ENCODE measurements around the gene PRR12.

Gene PRR12, protein sequence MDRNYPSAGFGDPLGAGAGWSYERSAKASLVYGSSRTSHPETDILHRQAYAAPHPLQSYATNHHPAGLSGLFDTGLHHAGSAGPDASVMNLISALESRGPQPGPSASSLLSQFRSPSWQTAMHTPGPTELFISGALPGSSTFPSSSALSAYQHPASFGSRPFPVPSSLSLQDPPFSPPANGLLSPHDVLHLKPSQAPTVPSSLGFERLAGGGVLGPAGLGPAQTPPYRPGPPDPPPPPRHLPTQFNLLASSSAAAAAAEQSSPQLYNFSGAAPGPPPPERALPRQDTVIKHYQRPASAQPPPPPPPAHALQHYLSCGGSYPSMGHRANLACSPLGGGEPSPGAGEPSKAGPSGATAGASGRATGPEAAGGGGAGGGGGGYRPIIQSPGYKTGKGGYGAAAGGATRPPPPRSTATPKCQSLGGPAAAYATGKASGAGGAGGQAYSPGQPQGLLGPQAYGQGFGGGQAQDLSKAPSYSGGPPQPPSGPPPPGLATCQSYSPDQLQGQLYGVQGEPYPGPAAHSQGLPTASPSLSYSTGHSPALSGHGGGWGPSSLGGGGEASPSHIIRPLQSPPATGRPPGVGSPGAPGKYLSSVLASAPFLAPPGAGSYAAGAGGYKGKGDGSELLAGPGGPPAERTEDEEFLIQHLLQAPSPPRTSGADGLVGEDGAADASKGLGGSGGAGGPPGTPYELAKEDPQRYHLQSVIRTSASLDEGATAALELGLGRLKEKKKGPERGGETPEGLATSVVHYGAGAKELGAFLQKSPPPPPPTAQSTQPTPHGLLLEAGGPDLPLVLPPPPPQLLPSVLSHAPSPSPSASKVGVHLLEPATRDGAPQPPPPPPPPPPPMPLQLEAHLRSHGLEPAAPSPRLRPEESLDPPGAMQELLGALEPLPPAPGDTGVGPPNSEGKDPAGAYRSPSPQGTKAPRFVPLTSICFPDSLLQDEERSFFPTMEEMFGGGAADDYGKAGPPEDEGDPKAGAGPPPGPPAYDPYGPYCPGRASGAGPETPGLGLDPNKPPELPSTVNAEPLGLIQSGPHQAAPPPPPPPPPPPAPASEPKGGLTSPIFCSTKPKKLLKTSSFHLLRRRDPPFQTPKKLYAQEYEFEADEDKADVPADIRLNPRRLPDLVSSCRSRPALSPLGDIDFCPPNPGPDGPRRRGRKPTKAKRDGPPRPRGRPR (N-terminal part only)

DNA sequence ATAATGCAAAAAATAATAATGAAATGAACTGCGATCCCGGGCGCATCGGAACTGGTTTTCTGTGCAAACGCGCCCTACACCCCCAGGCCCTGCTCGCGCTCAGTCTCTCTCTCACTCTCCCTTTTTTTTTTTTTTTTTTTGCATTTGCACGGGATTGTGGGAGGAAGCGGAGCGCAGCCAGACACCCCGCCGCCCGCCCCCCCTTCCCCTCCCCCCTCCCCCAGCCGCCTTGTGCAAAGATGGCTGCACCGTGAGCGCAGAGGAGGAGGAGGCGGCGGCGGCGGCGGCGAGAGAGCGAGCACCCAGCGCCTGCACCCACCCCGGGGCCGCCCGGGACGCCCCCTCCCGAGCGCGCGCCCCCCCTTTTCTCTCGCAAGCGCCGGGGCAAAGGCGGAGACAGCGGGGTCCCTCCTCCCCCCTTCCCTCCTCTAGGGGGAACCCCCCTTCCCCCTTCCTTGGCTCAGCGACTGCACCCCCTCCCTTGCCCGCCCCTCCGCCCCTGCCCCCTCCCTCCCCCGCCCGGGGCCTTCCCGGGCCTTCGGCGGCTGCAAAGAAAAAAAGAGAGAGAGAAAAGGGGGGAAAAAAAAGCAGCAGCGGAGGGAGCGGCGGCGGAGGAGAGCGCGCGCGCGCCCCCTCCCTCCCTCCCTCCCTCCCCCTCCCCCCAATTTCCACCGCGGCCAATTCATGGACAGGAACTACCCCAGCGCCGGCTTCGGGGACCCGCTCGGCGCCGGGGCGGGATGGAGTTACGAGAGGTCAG, at the start of gene PRR12:
Gene PRR12, plus strand, starts transcription at position 212 of the 760 bp plus-strand sequence. Its CDS starts 473 bp downstream, at position 685.
- in situ Hi-C loops (cut with MboI; ENCODE audit: low sequenced_read_pairs): no loop called here

DNA sequence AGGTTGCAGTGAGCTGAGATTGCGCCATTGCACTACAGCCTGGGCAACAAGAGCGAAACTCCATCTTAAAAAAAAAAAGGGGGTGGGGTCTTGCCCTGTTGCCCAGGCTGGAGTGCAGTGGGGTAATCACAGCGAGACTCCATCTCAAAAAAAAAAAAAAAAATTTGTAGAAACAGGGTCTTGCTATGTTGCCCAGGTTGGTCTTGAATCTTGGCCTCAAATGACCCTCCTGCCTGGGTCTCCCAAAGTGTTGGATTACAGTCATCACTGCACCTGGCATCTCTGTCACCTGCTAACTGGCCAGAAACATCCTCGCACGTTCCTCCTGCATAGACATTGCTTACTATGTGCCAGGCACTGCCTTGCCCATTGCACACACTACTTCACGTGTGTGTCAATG, 49.1 kb upstream of the PRR12 start:
- in situ Hi-C loops (cut with MboI; ENCODE audit: low sequenced_read_pairs): no loop called here

- in situ Hi-C loops (cut with MboI; ENCODE audit: low sequenced_read_pairs): no loop called here
Observed at GRCh38 chr19:49542446-49542845, 48.5 kb upstream of the PRR12 start.

- in situ Hi-C loops (cut with MboI; ENCODE audit: low sequenced_read_pairs): no loop called here
Observed at GRCh38 chr19:49543032-49543431, 48.0 kb upstream of the PRR12 start.

DNA sequence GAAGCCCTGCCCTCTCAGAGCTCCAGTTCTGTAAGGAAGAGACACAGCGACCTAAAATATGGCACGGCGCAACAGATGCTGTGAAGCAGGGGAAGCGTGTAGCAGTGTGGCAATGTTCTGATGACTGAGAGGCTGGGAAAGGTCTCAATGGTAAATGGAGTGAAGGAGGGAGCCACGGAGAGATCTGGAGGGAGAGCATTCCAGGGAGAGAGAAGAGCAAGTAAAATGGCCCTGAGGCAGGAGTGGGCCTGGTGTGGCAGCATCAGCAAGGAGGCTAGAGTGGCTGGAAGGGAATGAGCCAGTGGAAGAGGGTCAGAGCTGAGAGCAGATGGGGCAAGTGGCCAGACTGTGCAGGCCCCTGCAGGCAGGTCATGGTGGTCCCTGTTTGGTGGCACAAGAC, 46.8 kb upstream of the PRR12 start:
- in situ Hi-C loops (cut with MboI; ENCODE audit: low sequenced_read_pairs): no loop called here

- in situ Hi-C loops (cut with MboI; ENCODE audit: low sequenced_read_pairs): no loop called here
Observed at GRCh38 chr19:49546825-49547565, 44.0 kb upstream of the PRR12 start.

DNA sequence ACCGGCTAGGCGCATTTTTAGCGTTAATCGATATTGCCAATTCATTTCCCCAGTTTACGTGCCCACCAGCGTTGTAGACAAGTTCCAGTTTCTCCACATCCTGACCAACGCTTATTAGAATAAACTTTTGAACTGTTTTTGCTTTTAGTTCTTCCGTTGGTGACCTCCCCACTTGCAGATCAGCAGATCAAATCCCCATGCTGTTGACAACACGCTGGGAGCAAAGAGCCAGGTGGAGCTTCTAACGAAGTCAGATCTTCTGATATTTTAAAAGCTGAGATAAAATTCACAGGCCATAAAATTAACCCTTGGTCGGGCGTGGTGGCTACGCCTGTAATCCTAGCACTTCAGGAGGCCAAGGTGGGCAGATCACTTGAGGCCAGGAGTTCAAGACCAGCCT, 41.9 kb upstream of the PRR12 start:
- in situ Hi-C loops (cut with MboI; ENCODE audit: low sequenced_read_pairs): no loop called here

- in situ Hi-C loops (cut with MboI; ENCODE audit: low sequenced_read_pairs): no loop called here
Observed at GRCh38 chr19:49551531-49551930, 39.5 kb upstream of the PRR12 start.

DNA sequence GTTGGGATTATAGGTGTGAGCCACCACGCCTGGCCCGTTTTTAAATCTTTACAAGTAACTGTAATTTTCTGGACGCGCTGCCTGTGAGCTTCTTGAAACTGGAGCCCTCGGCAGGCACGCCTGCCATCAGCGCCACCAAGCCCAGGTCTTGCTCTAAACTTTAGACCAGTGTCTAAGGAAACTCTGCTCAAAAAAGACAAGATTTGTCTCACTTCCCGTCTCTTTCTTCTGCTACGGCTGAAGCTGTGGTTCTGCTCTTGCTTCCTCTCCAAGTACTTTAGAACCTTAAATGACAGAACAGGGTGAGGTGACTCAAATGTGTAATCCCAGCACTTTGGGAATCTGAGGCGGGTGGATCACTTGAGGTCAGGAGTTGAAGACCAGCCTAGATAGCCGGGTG, 38.2 kb upstream of the PRR12 start:
- in situ Hi-C loops (cut with MboI; ENCODE audit: low sequenced_read_pairs): no loop called here

DNA sequence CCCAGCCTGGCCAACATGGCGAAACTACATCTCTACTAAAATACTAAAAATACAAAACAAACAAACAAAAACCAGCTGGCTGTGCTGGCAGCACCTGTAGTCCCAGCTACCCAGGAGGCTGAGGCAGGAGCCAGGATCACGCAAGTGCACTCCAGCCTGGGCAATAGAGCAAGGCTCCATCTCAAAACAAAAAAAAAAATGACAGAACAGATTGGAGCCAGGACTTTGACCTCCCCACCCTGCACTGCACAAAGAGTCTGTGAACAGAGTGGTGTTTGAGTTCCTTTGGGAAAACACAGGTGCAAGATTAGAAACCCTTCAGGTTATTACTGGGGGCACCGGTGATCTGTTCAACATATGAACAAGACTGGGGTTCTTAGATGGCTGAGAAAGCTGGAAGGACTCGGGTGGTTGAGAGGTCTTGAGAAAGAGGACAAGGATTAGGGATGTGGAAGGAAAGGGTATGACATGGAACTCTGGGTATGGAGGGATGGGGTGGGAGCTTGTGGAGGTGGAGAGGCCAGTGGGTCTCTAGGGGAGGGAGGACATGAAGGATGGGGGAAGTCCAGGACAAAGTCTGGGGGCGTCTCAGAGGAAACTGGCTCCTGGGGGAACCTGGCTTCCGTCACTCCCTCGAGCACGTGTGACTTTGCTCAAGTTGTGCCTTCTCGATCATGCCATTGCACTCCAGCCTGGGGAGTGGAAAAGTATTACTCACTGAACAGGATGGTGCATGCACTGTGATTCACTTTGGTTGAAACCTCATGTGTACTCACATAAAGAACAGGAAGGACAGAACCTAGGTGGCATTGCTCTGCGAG, 37.3 kb upstream of the PRR12 start:
- in situ Hi-C loops (cut with MboI; ENCODE audit: low sequenced_read_pairs): no loop called here

GRCh38 chr19:49554701-49555181, 36.2 kb upstream of the PRR12 start:
- in situ Hi-C loops (cut with MboI; ENCODE audit: low sequenced_read_pairs): no loop called here

GRCh38 chr19:49555600-49556411, 35.2 kb upstream of the PRR12 start:
- in situ Hi-C loops (cut with MboI; ENCODE audit: low sequenced_read_pairs): no loop called here

GRCh38 chr19:49556412-49557398, 34.3 kb upstream of the PRR12 start:
- in situ Hi-C loops (cut with MboI; ENCODE audit: low sequenced_read_pairs): no loop called here

GRCh38 chr19:49557641-49558325, 33.2 kb upstream of the PRR12 start:
- in situ Hi-C loops (cut with MboI; ENCODE audit: low sequenced_read_pairs): no loop called here

DNA sequence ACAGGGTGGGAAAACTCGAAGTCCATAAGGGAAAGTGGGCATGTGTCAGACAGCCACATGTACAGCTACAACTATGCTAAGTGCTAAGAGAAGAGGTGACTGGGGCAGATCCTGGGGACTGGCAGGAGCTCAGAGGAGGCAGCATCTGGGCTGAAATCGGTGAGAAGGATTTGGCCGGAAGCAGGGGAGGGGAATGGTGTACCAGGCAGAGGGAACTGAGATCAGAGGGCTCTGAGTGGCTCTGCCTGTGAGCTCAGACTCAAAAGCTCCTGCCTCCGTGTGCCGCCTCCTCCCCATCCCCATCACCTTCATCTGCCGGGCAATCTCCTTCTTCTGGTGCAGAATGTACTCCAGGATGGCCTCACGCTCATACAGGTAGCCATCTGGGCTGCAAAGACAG, 32.4 kb upstream of the PRR12 start:
- in situ Hi-C loops (cut with MboI; ENCODE audit: low sequenced_read_pairs): no loop called here

- in situ Hi-C loops (cut with MboI; ENCODE audit: low sequenced_read_pairs): no loop called here
Observed at GRCh38 chr19:49559443-49559842, 31.5 kb upstream of the PRR12 start.

Measured in hTERT RPE-1 (cell line).